Omental fat pad (tissue), 4 donors: Measurements from ENCODE around the gene TMEM168. TPM values are rescaled to one million over a fixed set of nuclear protein-coding genes. Genes with fewer than 3 reads are reported as not detected.
"Not testable (repeated sequence)": the region's sequence is repeated elsewhere in the genome, so short reads cannot be mapped to it uniquely, and the experiment has no call there.

Experiments used
- ATAC-seq: fragments of 150-250 bp; one replicate; pipeline ENCODE4 v1.9.1; 2016; ENCODE audit warnings: mild to moderate bottlenecking, moderate library complexity; ENCODE audit not compliant: low FRiP score
- DNase-seq: peaks from one replicate; pipeline ENCODE4 v3.0.0-alpha.2; 2019; ENCODE audit warnings: low spot score
- total RNA-seq, 4 donors: library from RNA; depleted of rRNA; stranded (reverse); fragments of >200 nt; gene quantifications; one replicate each; pipeline ENCODE4 v1.1.0, GENCODE V29; 2016
- TF ChIP-seq, protein P1 (sequence below), 3 donors: fragments of 450-650 bp; IDR thresholded peaks; one replicate each; pipeline ENCODE4 v1.5.1; 2016 to 2017; ENCODE audit warnings: antibody characterized with exemption in 3 of 3, mild to moderate bottlenecking in 3 of 3, moderate library complexity in 2 of 3

The TMEM168 gene
- total RNA-seq, 4 donors from 2014 or later: 17.9 to 28.7 (median 20.8) TPM

DNA sequence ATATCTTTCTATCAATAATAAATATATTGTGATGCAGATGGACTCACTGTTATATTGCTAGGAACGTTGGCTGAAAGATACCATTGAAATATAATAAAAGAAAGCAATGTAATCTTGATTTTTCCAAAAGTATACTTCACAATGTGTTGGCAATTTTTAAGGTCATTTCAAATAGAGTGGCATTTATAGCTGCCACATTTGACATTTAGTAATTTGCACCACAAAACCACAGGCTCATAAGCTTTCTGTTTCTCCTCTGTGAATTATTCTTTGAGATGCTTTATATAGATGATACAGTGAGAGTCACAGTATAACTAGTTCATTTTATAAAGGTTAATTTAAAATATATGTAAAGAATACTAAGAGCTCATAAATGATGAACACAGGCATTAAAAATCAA, 44.6 kb downstream of the TMEM168 start:
- ATAC-seq: no peak
- TF ChIP-seq, protein P1, sequence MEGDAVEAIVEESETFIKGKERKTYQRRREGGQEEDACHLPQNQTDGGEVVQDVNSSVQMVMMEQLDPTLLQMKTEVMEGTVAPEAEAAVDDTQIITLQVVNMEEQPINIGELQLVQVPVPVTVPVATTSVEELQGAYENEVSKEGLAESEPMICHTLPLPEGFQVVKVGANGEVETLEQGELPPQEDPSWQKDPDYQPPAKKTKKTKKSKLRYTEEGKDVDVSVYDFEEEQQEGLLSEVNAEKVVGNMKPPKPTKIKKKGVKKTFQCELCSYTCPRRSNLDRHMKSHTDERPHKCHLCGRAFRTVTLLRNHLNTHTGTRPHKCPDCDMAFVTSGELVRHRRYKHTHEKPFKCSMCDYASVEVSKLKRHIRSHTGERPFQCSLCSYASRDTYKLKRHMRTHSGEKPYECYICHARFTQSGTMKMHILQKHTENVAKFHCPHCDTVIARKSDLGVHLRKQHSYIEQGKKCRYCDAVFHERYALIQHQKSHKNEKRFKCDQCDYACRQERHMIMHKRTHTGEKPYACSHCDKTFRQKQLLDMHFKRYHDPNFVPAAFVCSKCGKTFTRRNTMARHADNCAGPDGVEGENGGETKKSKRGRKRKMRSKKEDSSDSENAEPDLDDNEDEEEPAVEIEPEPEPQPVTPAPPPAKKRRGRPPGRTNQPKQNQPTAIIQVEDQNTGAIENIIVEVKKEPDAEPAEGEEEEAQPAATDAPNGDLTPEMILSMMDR (IDR thresholded peaks at IDR 0.05): no peak
- DNase-seq: no peak

DNA sequence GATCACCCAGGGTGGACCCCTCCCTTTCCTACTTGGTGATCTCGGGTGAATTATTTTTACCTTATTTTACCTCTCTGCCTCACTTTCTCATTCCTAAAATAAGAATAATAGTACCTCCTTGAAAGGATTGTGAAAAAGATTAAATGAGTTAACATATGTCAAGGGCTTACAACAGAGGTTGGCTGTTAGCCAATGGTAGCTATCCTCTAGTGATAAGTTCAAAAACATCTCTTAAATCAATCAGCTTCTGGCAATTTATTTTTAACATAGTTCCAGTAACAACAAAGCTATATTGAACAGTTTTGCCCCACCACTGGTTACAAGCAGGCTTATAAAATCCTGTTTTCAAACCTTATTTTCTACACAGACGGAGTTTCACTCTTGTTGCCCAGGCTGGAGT, 45.4 kb downstream of the TMEM168 start:
- ATAC-seq: no peak
- TF ChIP-seq, protein P1 (IDR thresholded peaks at IDR 0.05): no peak
- DNase-seq: no peak

DNA sequence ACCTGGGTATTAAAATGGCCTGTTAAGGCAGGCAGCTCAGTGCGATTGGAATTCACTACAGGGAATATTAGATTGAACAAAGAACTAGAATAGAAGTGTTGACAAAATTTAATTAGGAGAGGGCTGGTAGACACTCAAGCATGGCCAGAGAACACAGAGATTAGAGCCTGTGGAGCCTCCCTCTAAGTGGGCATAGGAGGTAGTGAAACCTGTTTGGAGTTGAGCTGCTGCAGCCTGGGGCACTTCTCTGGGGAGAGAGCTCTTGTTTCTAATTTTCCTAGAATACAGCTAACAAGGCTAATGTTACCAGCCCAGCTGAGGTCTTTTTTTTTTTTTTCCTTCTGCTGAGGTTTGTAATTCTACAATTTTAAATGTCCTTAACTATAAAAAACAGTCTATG, 46.4 kb downstream of the TMEM168 start:
- ATAC-seq (no peak), DNase-seq (no peak)
- TF ChIP-seq, protein P1 (IDR thresholded peaks at IDR 0.05): no peak

DNA sequence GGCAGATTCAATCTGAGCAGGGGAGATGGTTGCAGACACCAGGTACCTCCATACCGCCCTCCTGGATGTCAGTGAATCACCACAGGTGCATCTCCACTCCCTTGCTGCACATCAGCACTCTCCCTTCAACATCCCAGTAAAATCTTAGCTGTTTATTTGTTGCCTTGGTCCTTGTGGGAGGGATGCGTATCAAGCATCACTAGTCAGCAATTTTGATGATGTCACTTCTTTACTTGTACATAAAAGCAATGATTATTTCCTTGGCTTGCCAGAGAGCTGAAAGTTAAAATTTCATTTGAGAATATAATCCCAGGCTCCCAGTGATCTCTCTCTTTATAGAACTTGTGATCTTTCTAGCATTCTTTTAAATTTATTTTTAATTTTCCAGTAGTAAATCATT, 49.5 kb downstream of the TMEM168 start:
- TF ChIP-seq, protein P1 (IDR thresholded peaks at IDR 0.05): no peak
- DNase-seq (no peak), ATAC-seq (no peak)

- TF ChIP-seq, protein P1 (IDR thresholded peaks at IDR 0.05): no peak
- ATAC-seq: no peak
- DNase-seq: no peak
Observed at GRCh38 chr7:112739436-112740180, 50.6 kb downstream of the TMEM168 start.

- no peak for ATAC-seq
- no peak for DNase-seq
- TF ChIP-seq, protein P1 (IDR thresholded peaks at IDR 0.05): no peak
Observed at GRCh38 chr7:112735261-112735660, 54.9 kb downstream of the TMEM168 start.

GRCh38 chr7:112731324-112731723, 58.9 kb downstream of the TMEM168 start:
- not testable (repeated sequence) for ATAC-seq, DNase-seq
